Testis (tissue), 3 donors: Measurements from ENCODE around the gene RYR1. TPM values are rescaled to one million over a fixed set of nuclear protein-coding genes. Genes with fewer than 3 reads are reported as not detected.

Source experiments
- DNase-seq: peaks from one replicate; pipeline ENCODE4 v3.0.0-alpha.2; 2019
- H3K27ac ChIP-seq, 2 donors: fragments of 200-600 bp; sonication (generic); one replicate each; pipeline ENCODE4 v1.5.1; 2019
- H3K27me3 ChIP-seq: fragments of 200-600 bp; sonication (generic); one replicate; pipeline ENCODE4 v1.5.1; 2019
- H3K36me3 ChIP-seq: fragments of 200-600 bp; sonication (generic); one replicate; pipeline ENCODE4 v1.5.1; 2017; ENCODE audit warnings: low read depth; ENCODE audit errors: missing control alignments
- H3K4me1 ChIP-seq: fragments of 200-600 bp; sonication (generic); one replicate; pipeline ENCODE4 v1.5.1; 2019
- H3K4me3 ChIP-seq, 2 donors: fragments of 200-600 bp; sonication (generic); one replicate each; pipeline ENCODE4 v1.5.1; 2017 to 2019
- H3K9me3 ChIP-seq: fragments of 200-600 bp; sonication (generic); one replicate; pipeline ENCODE4 v1.5.1; 2017
- POLR2A ChIP-seq: fragments of 450-650 bp; IDR thresholded peaks from one replicate; pipeline ENCODE4 v1.6.1; 2017; ENCODE audit warnings: antibody characterized with exemption, mild to moderate bottlenecking, moderate library complexity
- WGBS, 2 donors: methylation state at CpG; one replicate each; pipeline ENCODE4 v1.1.5; 2018; 5-methylcytosine and 5-hydroxymethylcytosine counted together
- intact Hi-C: fragments of 100-400 bp; cut with DNase I; formaldehyde crosslinking; loops from one replicate; pipeline ENCODE4 v1.15.1; 2023; ENCODE audit warnings: low total_unique reads
- polyA plus RNA-seq: library from polyadenylated mRNA; stranded (reverse); fragments of 350-450 nt; fragmentation: Illumina TruSeq; extraction: RNeasy Lipid Tissue Mini Kit (QIAGEN cat#74804); gene quantifications from one replicate; pipeline ENCODE4 v1.2.3, GENCODE V29; 2014; ENCODE audit warnings: low read depth, low replicate concordance; ENCODE audit not compliant: insufficient read depth
- total RNA-seq, 2 donors: library from RNA; depleted of rRNA; stranded (reverse); fragments of >200 nt; gene quantifications; one replicate each; pipeline ENCODE4 v1.2.3, GENCODE V29; 2016
- TF ChIP-seq, protein P1 (sequence below), 3 experiments: fragments of 450-650 bp in 2 of 3; fragments of 200-600 bp in 1 of 3; sonication (generic) in 1 of 3; IDR thresholded peaks; one replicate each; pipeline ENCODE4 v1.5.1; 2016 to 2019; ENCODE audit warnings: antibody characterized with exemption in 3 of 3, mild to moderate bottlenecking in 2 of 3, moderate library complexity in 1 of 3

Gene RYR1
- total and polyA plus RNA-seq, 3 donors from 2014 or later, result 11.8 to 26.1 (median 15.6) TPM

GRCh38 chr19:38524994-38525634 lies 91.6 kb downstream of the RYR1 start:
- DNase-seq, result no peak
- no peaks in the 10 kb centered on the region for H3K4me1 ChIP-seq
- 96% methylated on average over 7 to 22 of the region's 22 CpGs for WGBS, 2 donors
- no peak overlapping the region for H3K4me3 ChIP-seq
- H3K36me3 ChIP-seq, result no peaks in the 10 kb centered on the region
- H3K27me3 ChIP-seq, result no peaks in the 10 kb centered on the region
- intact Hi-C loops, result no loop called here
- no peaks in the 10 kb centered on the region for H3K9me3 ChIP-seq
- TF ChIP-seq POLR2A, result no peak
- TF ChIP-seq, protein P1, sequence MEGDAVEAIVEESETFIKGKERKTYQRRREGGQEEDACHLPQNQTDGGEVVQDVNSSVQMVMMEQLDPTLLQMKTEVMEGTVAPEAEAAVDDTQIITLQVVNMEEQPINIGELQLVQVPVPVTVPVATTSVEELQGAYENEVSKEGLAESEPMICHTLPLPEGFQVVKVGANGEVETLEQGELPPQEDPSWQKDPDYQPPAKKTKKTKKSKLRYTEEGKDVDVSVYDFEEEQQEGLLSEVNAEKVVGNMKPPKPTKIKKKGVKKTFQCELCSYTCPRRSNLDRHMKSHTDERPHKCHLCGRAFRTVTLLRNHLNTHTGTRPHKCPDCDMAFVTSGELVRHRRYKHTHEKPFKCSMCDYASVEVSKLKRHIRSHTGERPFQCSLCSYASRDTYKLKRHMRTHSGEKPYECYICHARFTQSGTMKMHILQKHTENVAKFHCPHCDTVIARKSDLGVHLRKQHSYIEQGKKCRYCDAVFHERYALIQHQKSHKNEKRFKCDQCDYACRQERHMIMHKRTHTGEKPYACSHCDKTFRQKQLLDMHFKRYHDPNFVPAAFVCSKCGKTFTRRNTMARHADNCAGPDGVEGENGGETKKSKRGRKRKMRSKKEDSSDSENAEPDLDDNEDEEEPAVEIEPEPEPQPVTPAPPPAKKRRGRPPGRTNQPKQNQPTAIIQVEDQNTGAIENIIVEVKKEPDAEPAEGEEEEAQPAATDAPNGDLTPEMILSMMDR (IDR thresholded peaks at IDR 0.05), result no peak
- H3K27ac ChIP-seq, result no peak overlapping the region

- Histone ChIP-seq H3K9me3 (no peaks in the 10 kb centered on the region), H3K4me3 (no peak overlapping the region), H3K27me3 (no peaks in the 10 kb centered on the region), H3K27ac (no peak overlapping the region), H3K4me1 (no peaks in the 10 kb centered on the region), H3K36me3 (no peaks in the 10 kb centered on the region)
- no peak for DNase-seq
- intact Hi-C loops, result no loop called here
- WGBS, 2 donors, result 88 to 92% methylated on average over 7 of the region's 7 CpGs
- TF ChIP-seq, protein P1 (IDR thresholded peaks at IDR 0.05), result no peak
- TF ChIP-seq POLR2A, result no peak
Measured at GRCh38 chr19:38526430-38526829, 92.9 kb downstream of the RYR1 start.

GRCh38 chr19:38527466-38528136 lies 94.1 kb downstream of the RYR1 start:
- peak; percentile 55 for DNase-seq
- H3K9me3 ChIP-seq, result no peaks in the 10 kb centered on the region
- no peaks in the 10 kb centered on the region for H3K36me3 ChIP-seq
- peak overlapping the region; percentile 41 to 50 for H3K4me3 ChIP-seq
- TF ChIP-seq, protein P1 (IDR thresholded peaks at IDR 0.05), result no peak
- TF ChIP-seq POLR2A, result no peak
- H3K27me3 ChIP-seq, result no peaks in the 10 kb centered on the region
- no peaks in the 10 kb centered on the region for H3K4me1 ChIP-seq
- intact Hi-C loops, result no loop called here
- WGBS, 2 donors, result 45 to 58% methylated on average over 22 to 32 of the region's 32 CpGs
- no peak overlapping the region for H3K27ac ChIP-seq

- Histone ChIP-seq H3K4me3 (peak overlapping the region; percentile 41 to 50), H3K27ac (no peak overlapping the region), H3K36me3 (no peaks in the 10 kb centered on the region), H3K9me3 (no peaks in the 10 kb centered on the region), H3K27me3 (no peaks in the 10 kb centered on the region), H3K4me1 (no peaks in the 10 kb centered on the region)
- WGBS, 2 donors, result 49 to 65% methylated on average over 14 to 24 of the region's 24 CpGs
- peak; percentile 58 for DNase-seq
- no peak for TF ChIP-seq POLR2A
- TF ChIP-seq, protein P1 (IDR thresholded peaks at IDR 0.05), result no peak
- intact Hi-C loops, result no loop called here
Measured at GRCh38 chr19:38528213-38528755, 94.8 kb downstream of the RYR1 start.
